Gastrocnemius medialis (tissue), 4 donors: ENCODE results near the gene TMEM74B.

Experiments used
- POLR2A ChIP-seq, 2 donors: fragments of 450-650 bp; IDR thresholded peaks; one replicate each; pipeline ENCODE4 v1.6.1; 2017; ENCODE audit warnings: antibody characterized with exemption in 2 of 2, mild to moderate bottlenecking in 2 of 2, moderate library complexity in 2 of 2
- TF ChIP-seq, protein P1 (sequence below), 5 experiments: fragments of 450-650 bp in 3 of 5; fragments of 200-600 bp in 2 of 5; sonication (generic) in 2 of 5; IDR thresholded peaks in 4 of 5; conservative IDR thresholded peaks in 1 of 5; 1 replicate in 4 of 5; 2 replicates in 1 of 5; pipeline ENCODE4 v1.5.1; 2016 to 2019; ENCODE audit warnings: antibody characterized with exemption in 5 of 5, mild to moderate bottlenecking in 3 of 5, moderate library complexity in 3 of 5

DNA sequence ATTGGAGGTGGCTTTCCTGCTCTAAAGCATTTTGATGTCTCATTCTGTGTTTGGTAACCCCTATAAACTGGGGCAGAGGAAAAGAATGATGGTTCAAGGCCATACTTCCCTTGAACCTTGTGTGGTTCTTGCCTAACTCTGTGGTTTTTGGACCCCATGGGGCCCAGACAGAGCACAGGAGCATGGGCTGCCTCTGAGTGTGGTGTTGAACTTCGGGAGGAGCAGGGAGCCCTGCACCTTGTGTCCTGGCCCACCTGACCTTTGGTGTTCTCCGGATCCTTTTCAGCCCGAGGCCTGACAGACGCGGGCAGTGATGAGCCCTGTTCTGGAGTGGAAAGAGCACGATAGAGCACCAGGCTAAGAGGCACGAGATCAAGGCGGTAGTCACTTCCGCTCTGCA is 18.8 kb downstream of the TMEM74B start:
- TF ChIP-seq, protein P1, sequence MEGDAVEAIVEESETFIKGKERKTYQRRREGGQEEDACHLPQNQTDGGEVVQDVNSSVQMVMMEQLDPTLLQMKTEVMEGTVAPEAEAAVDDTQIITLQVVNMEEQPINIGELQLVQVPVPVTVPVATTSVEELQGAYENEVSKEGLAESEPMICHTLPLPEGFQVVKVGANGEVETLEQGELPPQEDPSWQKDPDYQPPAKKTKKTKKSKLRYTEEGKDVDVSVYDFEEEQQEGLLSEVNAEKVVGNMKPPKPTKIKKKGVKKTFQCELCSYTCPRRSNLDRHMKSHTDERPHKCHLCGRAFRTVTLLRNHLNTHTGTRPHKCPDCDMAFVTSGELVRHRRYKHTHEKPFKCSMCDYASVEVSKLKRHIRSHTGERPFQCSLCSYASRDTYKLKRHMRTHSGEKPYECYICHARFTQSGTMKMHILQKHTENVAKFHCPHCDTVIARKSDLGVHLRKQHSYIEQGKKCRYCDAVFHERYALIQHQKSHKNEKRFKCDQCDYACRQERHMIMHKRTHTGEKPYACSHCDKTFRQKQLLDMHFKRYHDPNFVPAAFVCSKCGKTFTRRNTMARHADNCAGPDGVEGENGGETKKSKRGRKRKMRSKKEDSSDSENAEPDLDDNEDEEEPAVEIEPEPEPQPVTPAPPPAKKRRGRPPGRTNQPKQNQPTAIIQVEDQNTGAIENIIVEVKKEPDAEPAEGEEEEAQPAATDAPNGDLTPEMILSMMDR (IDR thresholded peaks at IDR 0.05 in 4 of 5, conservative IDR thresholded peaks at IDR 0.05 in 1 of 5), result no peak
- TF ChIP-seq POLR2A (IDR thresholded peaks at IDR 0.05), result no peak
